ENCODE measurements around the gene L3MBTL3. TPM values are rescaled to one million over a fixed set of nuclear protein-coding genes. Genes with fewer than 3 reads are reported as not detected.

L3MBTL3 gene
- polyA plus RNA-seq, 2 of the 4 experiments (the other 2 are of a cell fraction) = 3.0 to 5.9 TPM

- FAIRE-seq (no peak), DNase-seq (ENCODE audit: low read depth in 1 of 2, low spot score in 1 of 2) (no peak), ATAC-seq (no peak)
- Histone ChIP-seq H3K27ac (no peak overlapping the region), H3K9me3 (no peaks in the 10 kb centered on the region), H3K4me2 (no peak overlapping the region), H3K4me1 (no peaks in the 10 kb centered on the region), H3K4me3 (no peak overlapping the region)
- ChIA-PET POLR2A (no interaction called here), CTCF (no interaction called here)
- TF ChIP-seq BCL3 (IDR thresholded peaks at IDR 0.05) (no peak), HMGXB4 (CRISPR knock-in tag; IDR thresholded peaks at IDR 0.05; ENCODE audit: borderline replicate concordance) (no peak), ATOH8 (CRISPR knock-in tag; IDR thresholded peaks at IDR 0.05; ENCODE audit: low read depth) (no peak)
- 81% methylated on average over 1 of the region's 1 CpG for WGBS (ENCODE audit: missing lambda C conversion rate)
Measured at GRCh38 chr6:130111031-130111430, 92.7 kb downstream of the L3MBTL3 start.

GRCh38 chr6:130113201-130113710 lies 94.9 kb downstream of the L3MBTL3 start:
- no peaks in the 10 kb centered on the region for H3K9me3 ChIP-seq
- DNase-seq (ENCODE audit: low read depth in 1 of 2, low spot score in 1 of 2) = no peak
- H3K4me2 ChIP-seq = no peak overlapping the region
- TF ChIP-seq KDM1A (IDR thresholded peaks at IDR 0.05; ENCODE audit: low read depth) (no peak), CTCF (IDR thresholded peaks at IDR 0.05) (no peak), CHD2 (IDR thresholded peaks at IDR 0.05; ENCODE audit: low read length, partially characterized antibody) (no peak), POLR2A (IDR thresholded peaks at IDR 0.05; ENCODE audit: low read length) (no peak)
- FAIRE-seq = no peak
- ChIA-PET POLR2A (no interaction called here), CTCF (no interaction called here)
- no peak overlapping the region for H3K4me3 ChIP-seq
- no peaks in the 10 kb centered on the region for H3K4me1 ChIP-seq
- H3K27ac ChIP-seq = no peak overlapping the region
- 93% methylated on average over 2 of the region's 2 CpGs for WGBS (ENCODE audit: missing lambda C conversion rate)
- no peak for ATAC-seq

- no peak for FAIRE-seq
- Histone ChIP-seq H3K4me3 (no peak overlapping the region), H3K4me1 (no peaks in the 10 kb centered on the region), H3K9me3 (no peaks in the 10 kb centered on the region), H3K4me2 (no peak overlapping the region), H3K27ac (no peak overlapping the region)
- CTCF ChIA-PET = interaction anchor here (0.6 to 1.5 kb wide), 2 partner anchors 25 to 68 kb away, joined by 4 read pairs; no protein-coding TSS in a partner anchor
- TF ChIP-seq MYC (IDR thresholded peaks at IDR 0.05; ENCODE audit: borderline replicate concordance, low read length) = no peak
- TF ChIP-seq SREBF2 (IDR thresholded peaks at IDR 0.05) = no peak
- TF ChIP-seq RFX5 (IDR thresholded peaks at IDR 0.05) = no peak
- TF ChIP-seq ZC3H11A (IDR thresholded peaks at IDR 0.05) = no peak
- no peak for TF ChIP-seq NR3C1 (IDR thresholded peaks at IDR 0.05)
- no peak for TF ChIP-seq HMGXB4 (CRISPR knock-in tag; IDR thresholded peaks at IDR 0.05; ENCODE audit: borderline replicate concordance)
- TF ChIP-seq FOSL2 (IDR thresholded peaks at IDR 0.05) = no peak
- no peak for TF ChIP-seq FOSL2 (CRISPR knock-in tag; IDR thresholded peaks at IDR 0.05)
- POLR2A ChIA-PET = no interaction called here
- DNase-seq (ENCODE audit: low read depth in 1 of 2, low spot score in 1 of 2) = no peak
- ATAC-seq = no peak
- WGBS (ENCODE audit: missing lambda C conversion rate) = 78% methylated on average over 6 of the region's 6 CpGs
Measured at GRCh38 chr6:130115036-130115435, 96.7 kb downstream of the L3MBTL3 start.

Data from A549 (cell line).